Stimulated activated CD4-positive, alpha-beta T cell treated with anti-CD3 and anti-CD28 coated beads, Interleukin-15, amount 100 ng/mL, for 1 hour (primary cell): ENCODE data around the gene ACTC1.

ENCODE experiments used
- DNase-seq, 2 donors: peaks; one replicate each; pipeline ENCODE4 v3.0.0-alpha.2; 2020; ENCODE audit warnings: low read depth in 1 of 2, low spot score in 1 of 2

ACTC1 gene

GRCh38 chr15:34802371-34802770 lies 7.0 kb upstream of the ACTC1 start:
- no peak for DNase-seq

GRCh38 chr15:34799149-34800101 lies 4.1 kb upstream of the ACTC1 start:
- DNase-seq, result no peak

GRCh38 chr15:34796847-34797435 lies 1.6 kb upstream of the ACTC1 start:
- no peak for DNase-seq

- no peak for DNase-seq
Measured at GRCh38 chr15:34794590-34795206, 651 bp downstream of the ACTC1 start.

GRCh38 chr15:34793901-34794300 lies 1.4 kb downstream of the ACTC1 start:
- DNase-seq, result no peak

GRCh38 chr15:34793071-34793470 lies 2.3 kb downstream of the ACTC1 start:
- DNase-seq, result no peak

GRCh38 chr15:34791701-34792100 lies 3.6 kb downstream of the ACTC1 start:
- no peak for DNase-seq

GRCh38 chr15:34790121-34790520 lies 5.2 kb downstream of the ACTC1 start:
- DNase-seq, result no peak

- no peak for DNase-seq
Measured at GRCh38 chr15:34789326-34789725, 6.0 kb downstream of the ACTC1 start.

GRCh38 chr15:34786206-34786605 lies 9.1 kb downstream of the ACTC1 start:
- DNase-seq, result no peak

GRCh38 chr15:34783991-34784390 lies 11.4 kb downstream of the ACTC1 start:
- no peak for DNase-seq

- no peak for DNase-seq
Measured at GRCh38 chr15:34783431-34783830, 11.9 kb downstream of the ACTC1 start.

- no peak for DNase-seq
Measured at GRCh38 chr15:34782901-34783300, 12.4 kb downstream of the ACTC1 start.

- DNase-seq, result no peak
Measured at GRCh38 chr15:34780725-34781124, 14.6 kb downstream of the ACTC1 start.

GRCh38 chr15:34776606-34777105 lies 18.7 kb downstream of the ACTC1 start:
- no peak for DNase-seq

GRCh38 chr15:34773917-34774316 lies 21.4 kb downstream of the ACTC1 start:
- no peak for DNase-seq

GRCh38 chr15:34773013-34773412 lies 22.3 kb downstream of the ACTC1 start:
- no peak for DNase-seq

- DNase-seq, result no peak
Measured at GRCh38 chr15:34772312-34772711, 23.0 kb downstream of the ACTC1 start.

GRCh38 chr15:34769711-34770110 lies 25.6 kb downstream of the ACTC1 start:
- no peak for DNase-seq

GRCh38 chr15:34768530-34768929 lies 26.8 kb downstream of the ACTC1 start:
- no peak for DNase-seq

- DNase-seq, result no peak
Measured at GRCh38 chr15:34765741-34766140, 29.6 kb downstream of the ACTC1 start.

- DNase-seq, result no peak
Measured at GRCh38 chr15:34760909-34761308, 34.4 kb downstream of the ACTC1 start.
